ENCODE results near the gene ROS1.
A peak's percentile ranks its signal among the peaks of the same experiment; 100 is the strongest.

Gene ROS1

DNA sequence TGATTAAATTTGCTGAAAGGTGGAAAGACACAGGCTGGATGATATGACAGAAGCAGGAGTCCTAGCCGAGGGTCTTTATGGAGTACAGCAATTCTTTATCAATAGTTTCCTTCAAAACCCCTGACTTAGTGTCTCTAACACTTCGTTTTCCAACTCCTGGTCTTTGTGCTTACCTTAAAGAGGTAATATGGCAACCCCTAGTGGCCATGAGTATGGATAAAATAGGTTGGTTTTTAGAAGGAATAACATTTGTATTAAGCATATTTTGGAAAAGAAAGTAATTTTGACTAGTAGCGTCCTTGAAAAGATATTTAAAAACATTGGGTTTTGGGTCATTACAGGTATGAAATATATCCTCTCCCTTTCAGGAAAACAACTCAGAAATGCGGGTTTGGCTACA is 108.5 kb downstream of the ROS1 start:
- ATAC-seq (ENCODE audit: low read depth) = peak; percentile 64; the same call in 1 of the 3 replicates

DNA sequence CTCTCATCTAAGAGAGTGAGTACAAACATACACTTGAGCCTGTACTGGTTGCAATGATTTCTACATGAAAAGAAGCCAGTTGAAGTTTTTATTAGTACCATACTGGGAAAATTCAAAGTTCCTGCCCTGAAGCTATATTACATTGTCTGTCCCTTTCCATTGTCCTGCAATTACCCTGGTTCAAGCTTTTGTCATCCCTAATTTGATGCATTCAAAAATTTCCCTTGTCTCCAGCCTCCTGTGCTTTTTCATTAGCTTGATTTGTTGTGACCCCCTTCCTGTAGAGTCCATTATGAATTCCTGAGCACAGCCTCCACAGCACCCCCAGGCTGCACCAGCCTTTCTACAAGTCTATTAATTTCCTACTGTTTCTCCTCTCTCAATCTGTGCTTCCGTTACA is 114.0 kb downstream of the ROS1 start:
- DNase-seq (ENCODE audit: low spot score) (no peak), ATAC-seq (ENCODE audit: low read depth) (no peak)
- H3K36me3 ChIP-seq (ENCODE audit: low read depth) = no peaks in the 10 kb centered on the region
- H3K27ac ChIP-seq (ENCODE audit: poor library complexity, severe bottlenecking) = no peak overlapping the region
- no peaks in the 10 kb centered on the region for H3K9me3 ChIP-seq (ENCODE audit: severe bottlenecking)
- H3K4me3 ChIP-seq (ENCODE audit: severe bottlenecking) = no peak overlapping the region
- no peaks in the 10 kb centered on the region for H3K4me1 ChIP-seq (ENCODE audit: insufficient read depth, poor library complexity, severe bottlenecking)
- TF ChIP-seq, protein P1, sequence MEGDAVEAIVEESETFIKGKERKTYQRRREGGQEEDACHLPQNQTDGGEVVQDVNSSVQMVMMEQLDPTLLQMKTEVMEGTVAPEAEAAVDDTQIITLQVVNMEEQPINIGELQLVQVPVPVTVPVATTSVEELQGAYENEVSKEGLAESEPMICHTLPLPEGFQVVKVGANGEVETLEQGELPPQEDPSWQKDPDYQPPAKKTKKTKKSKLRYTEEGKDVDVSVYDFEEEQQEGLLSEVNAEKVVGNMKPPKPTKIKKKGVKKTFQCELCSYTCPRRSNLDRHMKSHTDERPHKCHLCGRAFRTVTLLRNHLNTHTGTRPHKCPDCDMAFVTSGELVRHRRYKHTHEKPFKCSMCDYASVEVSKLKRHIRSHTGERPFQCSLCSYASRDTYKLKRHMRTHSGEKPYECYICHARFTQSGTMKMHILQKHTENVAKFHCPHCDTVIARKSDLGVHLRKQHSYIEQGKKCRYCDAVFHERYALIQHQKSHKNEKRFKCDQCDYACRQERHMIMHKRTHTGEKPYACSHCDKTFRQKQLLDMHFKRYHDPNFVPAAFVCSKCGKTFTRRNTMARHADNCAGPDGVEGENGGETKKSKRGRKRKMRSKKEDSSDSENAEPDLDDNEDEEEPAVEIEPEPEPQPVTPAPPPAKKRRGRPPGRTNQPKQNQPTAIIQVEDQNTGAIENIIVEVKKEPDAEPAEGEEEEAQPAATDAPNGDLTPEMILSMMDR (IDR thresholded peaks at IDR 0.05; ENCODE audit: poor library complexity, severe bottlenecking) = no peak
- no peaks in the 10 kb centered on the region for H3K27me3 ChIP-seq (ENCODE audit: insufficient read depth, poor library complexity, severe bottlenecking)

More for the DNA sequence above, 108.5 kb downstream of the ROS1 start:
- Histone ChIP-seq H3K27ac (ENCODE audit: poor library complexity, severe bottlenecking) (no peak overlapping the region), H3K9me3 (ENCODE audit: severe bottlenecking) (no peaks in the 10 kb centered on the region), H3K4me1 (ENCODE audit: insufficient read depth, poor library complexity, severe bottlenecking) (no peaks in the 10 kb centered on the region), H3K36me3 (ENCODE audit: low read depth) (no peaks in the 10 kb centered on the region), H3K4me3 (ENCODE audit: severe bottlenecking) (no peak overlapping the region), H3K27me3 (ENCODE audit: insufficient read depth, poor library complexity, severe bottlenecking) (no peaks in the 10 kb centered on the region)
- DNase-seq (ENCODE audit: low spot score) = no peak
- TF ChIP-seq, protein P1 (IDR thresholded peaks at IDR 0.05; ENCODE audit: poor library complexity, severe bottlenecking) = peak; percentile 77

DNA sequence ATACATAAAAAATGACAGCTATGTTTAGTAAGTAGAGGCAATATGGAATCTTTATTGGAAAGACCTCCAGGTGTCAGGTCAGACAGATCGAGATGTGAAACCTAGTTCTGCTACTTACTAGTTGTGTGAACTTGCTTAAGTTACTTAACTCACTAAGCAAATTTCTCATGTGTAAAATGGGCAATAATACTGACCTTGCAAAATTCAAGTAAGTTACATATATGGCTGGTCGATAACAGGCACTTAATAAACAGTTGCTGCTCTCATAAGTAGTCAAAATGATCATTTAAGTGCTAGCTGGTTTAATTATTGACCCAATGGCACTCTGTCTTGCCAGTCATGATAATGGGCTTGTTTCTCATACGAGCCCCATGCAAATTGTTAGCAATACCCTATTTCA is 114.4 kb downstream of the ROS1 start:
- no peaks in the 10 kb centered on the region for H3K9me3 ChIP-seq (ENCODE audit: severe bottlenecking)
- H3K4me3 ChIP-seq (ENCODE audit: severe bottlenecking) = no peak overlapping the region
- no peak overlapping the region for H3K27ac ChIP-seq (ENCODE audit: poor library complexity, severe bottlenecking)
- TF ChIP-seq, protein P1 (IDR thresholded peaks at IDR 0.05; ENCODE audit: poor library complexity, severe bottlenecking) = no peak
- no peak for ATAC-seq (ENCODE audit: low read depth)
- H3K36me3 ChIP-seq (ENCODE audit: low read depth) = no peaks in the 10 kb centered on the region
- no peak for DNase-seq (ENCODE audit: low spot score)
- no peaks in the 10 kb centered on the region for H3K4me1 ChIP-seq (ENCODE audit: insufficient read depth, poor library complexity, severe bottlenecking)
- H3K27me3 ChIP-seq (ENCODE audit: insufficient read depth, poor library complexity, severe bottlenecking) = no peaks in the 10 kb centered on the region

DNA sequence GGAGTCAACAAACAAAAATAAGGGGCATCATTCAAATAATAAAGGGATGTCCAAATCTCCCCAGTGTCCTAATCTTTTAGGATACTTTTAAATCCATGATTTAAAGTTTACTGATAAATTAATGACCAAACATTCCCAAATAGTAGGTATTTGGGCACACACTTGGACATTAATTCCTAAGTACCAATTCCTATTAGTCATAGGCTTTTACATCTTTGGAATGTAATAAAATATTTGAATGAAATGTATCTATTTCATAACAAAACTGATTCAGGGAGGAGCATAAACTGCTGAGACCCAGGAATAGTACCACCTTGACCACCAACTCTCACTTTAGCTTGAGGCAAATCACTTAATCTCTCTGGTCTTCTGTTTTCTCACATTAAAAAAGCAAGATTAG is 116.1 kb downstream of the ROS1 start:
- no peaks in the 10 kb centered on the region for H3K4me1 ChIP-seq (ENCODE audit: insufficient read depth, poor library complexity, severe bottlenecking)
- no peaks in the 10 kb centered on the region for H3K9me3 ChIP-seq (ENCODE audit: severe bottlenecking)
- ATAC-seq (ENCODE audit: low read depth) = no peak

DNA sequence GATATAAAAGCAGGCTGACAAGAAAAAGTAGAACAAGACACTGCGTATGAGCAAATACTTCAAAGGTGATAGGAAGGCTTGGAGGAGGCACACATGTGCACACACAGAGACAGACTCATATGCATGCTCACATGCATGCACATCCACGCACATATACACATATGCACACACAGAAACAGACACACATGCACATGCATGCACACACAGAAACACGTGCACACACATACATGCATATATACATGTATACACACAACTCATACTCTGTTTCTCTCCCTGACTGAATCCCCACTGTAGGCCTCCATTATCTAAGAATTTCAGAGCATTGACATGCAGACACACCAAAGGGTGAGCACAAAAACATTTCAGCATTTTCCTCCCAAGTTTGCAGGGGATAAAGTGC is 116.7 kb downstream of the ROS1 start:
- Histone ChIP-seq H3K27ac (ENCODE audit: poor library complexity, severe bottlenecking) (no peak overlapping the region), H3K4me1 (ENCODE audit: insufficient read depth, poor library complexity, severe bottlenecking) (no peaks in the 10 kb centered on the region), H3K36me3 (ENCODE audit: low read depth) (no peaks in the 10 kb centered on the region), H3K9me3 (ENCODE audit: severe bottlenecking) (no peaks in the 10 kb centered on the region), H3K27me3 (ENCODE audit: insufficient read depth, poor library complexity, severe bottlenecking) (no peaks in the 10 kb centered on the region), H3K4me3 (ENCODE audit: severe bottlenecking) (no peak overlapping the region)
- DNase-seq (ENCODE audit: low spot score) (no peak), ATAC-seq (ENCODE audit: low read depth) (no peak)
- TF ChIP-seq, protein P1 (IDR thresholded peaks at IDR 0.05; ENCODE audit: poor library complexity, severe bottlenecking) = no peak

More for the DNA sequence above, 116.1 kb downstream of the ROS1 start:
- H3K27me3 ChIP-seq (ENCODE audit: insufficient read depth, poor library complexity, severe bottlenecking) = no peaks in the 10 kb centered on the region
- no peak overlapping the region for H3K4me3 ChIP-seq (ENCODE audit: severe bottlenecking)
- H3K27ac ChIP-seq (ENCODE audit: poor library complexity, severe bottlenecking) = no peak overlapping the region
- no peak for DNase-seq (ENCODE audit: low spot score)
- TF ChIP-seq, protein P1 (IDR thresholded peaks at IDR 0.05; ENCODE audit: poor library complexity, severe bottlenecking) = no peak
- H3K36me3 ChIP-seq (ENCODE audit: low read depth) = no peaks in the 10 kb centered on the region
